Mesangial cell (primary cell): ENCODE measurements around the gene OR5M3. TPM values are rescaled to one million over a fixed set of nuclear protein-coding genes. Genes with fewer than 3 reads are reported as not detected.

Experiments
- total RNA-seq: library from RNA; depleted of rRNA; stranded (reverse); fragments of >200 nt; gene quantifications from 2 replicates; pipeline ENCODE4 v1.2.3, GENCODE V29; 2015

OR5M3 gene
- not detected in 2 replicates for total RNA-seq

GRCh38 chr11:56473252-56473651 lies at the start of gene OR5M3:
TSS of gene OR5M3 (minus strand) at chr11:56473352. CDS start at chr11:56470497, 2,855 bp downstream.

GRCh38 chr11:56491270-56491669 lies 18.1 kb upstream of the OR5M3 start, which contains the start of gene OR5M8:
TSS of gene OR5M8 (minus strand) at chr11:56491370. CDS start at chr11:56491370, 0 bp downstream.

Other genes starting within 250 kb of the OR5M3 start
- gene OR5T2, start 239.1 kb downstream of the OR5M3 start, total RNA-seq = not detected in 2 replicates
- gene OR5T3, start 221.1 kb downstream of the OR5M3 start, total RNA-seq = not detected in 2 replicates
- not detected in 2 replicates for gene OR5T1, start 199.2 kb downstream of the OR5M3 start, total RNA-seq
- gene OR8H1, start 181.1 kb downstream of the OR5M3 start, total RNA-seq = not detected in 2 replicates
- not detected in 2 replicates for gene OR8K3, start 158.2 kb downstream of the OR5M3 start, total RNA-seq
- gene OR8K1, start 127.3 kb downstream of the OR5M3 start, total RNA-seq = not detected in 2 replicates
- gene OR8J1, start 119.1 kb downstream of the OR5M3 start, total RNA-seq = not detected in 2 replicates
- gene OR8U1, start 97.7 kb downstream of the OR5M3 start, total RNA-seq = not detected in 2 replicates
- not detected in 2 replicates for gene OR5AL1, start 60.7 kb downstream of the OR5M3 start, total RNA-seq
- gene OR5M8, start 18.0 kb upstream of the OR5M3 start, total RNA-seq = not detected in 2 replicates
- gene OR5M11, start 69.9 kb upstream of the OR5M3 start, total RNA-seq = not detected in 2 replicates
- gene OR5M10, start 104.4 kb upstream of the OR5M3 start, total RNA-seq = not detected in 2 replicates
- not detected in 2 replicates for gene OR5M1, start 141.5 kb upstream of the OR5M3 start, total RNA-seq
- not detected in 2 replicates for gene OR5AP2, start 169.1 kb upstream of the OR5M3 start, total RNA-seq
- gene OR5AR1, start 190.3 kb upstream of the OR5M3 start, total RNA-seq = not detected in 2 replicates
- not detected in 2 replicates for gene OR9G1, start 225.7 kb upstream of the OR5M3 start, total RNA-seq